ENCODE measurements around the gene MEGF11.

Gene MEGF11

DNA sequence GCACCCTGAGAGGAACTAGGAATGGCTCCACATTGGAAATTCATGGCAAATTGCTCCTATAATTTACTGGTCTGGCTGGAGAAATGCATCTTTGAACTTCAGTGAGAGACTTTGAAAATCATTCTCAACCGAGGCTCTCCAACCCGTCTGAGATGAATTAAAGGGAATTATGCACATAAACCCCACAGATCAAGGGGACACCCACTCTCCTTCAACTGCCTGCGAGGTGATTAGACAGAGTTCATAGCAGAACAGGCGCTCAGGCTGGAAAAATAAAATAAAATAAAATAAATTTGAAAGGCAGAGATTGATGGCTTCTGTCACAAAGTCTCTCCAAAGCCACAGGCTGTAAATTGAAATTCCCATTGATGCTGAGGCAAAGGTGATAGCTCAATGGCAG is 37.7 kb downstream of the MEGF11 start:
- no peak for DNase-seq (ENCODE audit: low read depth in 2 of 2)

DNA sequence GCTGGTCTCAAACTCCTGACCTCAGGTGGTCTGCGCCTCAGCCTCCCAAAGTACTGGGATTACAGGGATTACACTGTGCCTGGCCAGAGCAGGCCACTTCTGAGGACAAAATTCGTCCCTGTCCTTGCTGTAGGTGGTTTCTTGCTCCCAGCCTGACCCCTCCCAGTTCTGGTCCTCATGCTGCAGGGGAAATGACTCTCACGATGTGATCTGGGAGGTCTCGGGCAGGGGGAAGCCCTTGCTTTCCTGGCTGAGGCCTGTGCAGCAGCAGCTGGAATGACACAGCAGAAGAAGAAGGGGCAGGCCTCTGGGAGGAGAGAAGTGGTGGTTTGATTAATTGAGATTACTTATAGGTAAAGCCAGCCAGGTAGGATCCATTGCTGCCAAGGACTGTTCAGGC is 39.3 kb downstream of the MEGF11 start:
- no peak for DNase-seq (ENCODE audit: low read depth in 2 of 2)

DNA sequence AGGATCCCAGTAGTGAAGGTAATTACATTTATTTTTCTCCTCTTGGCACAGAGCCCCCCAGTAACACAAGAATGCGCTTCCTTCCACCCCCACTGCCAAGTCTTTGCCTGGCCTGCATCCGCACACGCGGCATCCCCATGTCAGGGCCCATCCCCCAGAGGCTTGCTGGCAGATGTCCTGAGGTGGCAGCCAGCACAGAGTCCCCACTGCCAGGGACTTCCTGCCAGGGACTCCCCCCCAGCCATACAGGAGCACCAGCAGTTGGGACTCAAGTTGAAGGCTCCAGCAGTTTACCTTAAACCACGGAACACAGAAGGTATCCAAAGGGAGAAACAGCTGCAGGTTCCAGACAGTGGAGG is 41.0 kb downstream of the MEGF11 start:
- no peak for DNase-seq (ENCODE audit: low read depth in 2 of 2)

DNA sequence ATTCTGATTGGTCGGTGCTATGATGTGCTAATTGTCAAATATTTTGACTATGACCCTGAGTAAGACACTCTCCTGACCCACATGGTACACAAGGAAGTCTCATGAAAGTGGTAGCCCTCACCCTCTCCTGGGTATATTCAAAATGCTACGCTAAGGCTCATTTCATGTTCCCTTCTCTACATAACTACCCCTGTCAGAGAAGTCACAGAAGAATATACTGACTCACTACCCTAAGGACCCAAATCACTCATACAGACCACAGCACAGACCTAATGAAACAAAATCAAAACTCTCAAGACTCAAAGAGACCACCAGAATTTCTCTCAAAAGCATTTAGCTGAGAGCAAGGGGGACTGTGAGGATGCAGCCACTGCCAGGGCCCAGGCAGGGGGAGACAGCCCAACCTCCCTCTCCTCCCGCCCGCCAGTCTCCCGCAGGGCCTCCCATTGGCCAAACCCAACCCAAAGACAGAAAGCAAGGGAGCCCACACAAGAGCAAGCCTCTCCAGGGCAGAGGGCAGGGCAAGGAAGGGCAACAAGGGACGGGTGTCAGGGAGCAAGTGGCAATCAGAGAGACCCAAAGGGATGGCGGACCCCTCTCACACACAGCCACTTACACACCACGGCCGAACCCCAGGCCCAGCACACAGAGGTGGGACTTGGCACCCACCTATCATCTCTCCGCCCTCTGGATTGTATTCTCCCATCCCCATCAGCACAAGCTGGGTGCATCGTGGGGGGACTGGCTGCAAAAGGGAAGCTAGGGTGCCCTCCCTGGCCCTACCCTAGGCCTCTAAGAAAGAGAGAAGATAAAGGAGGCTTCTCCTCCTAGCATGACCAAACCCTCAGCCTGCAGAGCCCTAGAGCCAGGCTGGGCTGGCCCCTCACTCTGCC is 41.6 kb downstream of the MEGF11 start:
- no peak for DNase-seq (ENCODE audit: low read depth in 2 of 2)

DNA sequence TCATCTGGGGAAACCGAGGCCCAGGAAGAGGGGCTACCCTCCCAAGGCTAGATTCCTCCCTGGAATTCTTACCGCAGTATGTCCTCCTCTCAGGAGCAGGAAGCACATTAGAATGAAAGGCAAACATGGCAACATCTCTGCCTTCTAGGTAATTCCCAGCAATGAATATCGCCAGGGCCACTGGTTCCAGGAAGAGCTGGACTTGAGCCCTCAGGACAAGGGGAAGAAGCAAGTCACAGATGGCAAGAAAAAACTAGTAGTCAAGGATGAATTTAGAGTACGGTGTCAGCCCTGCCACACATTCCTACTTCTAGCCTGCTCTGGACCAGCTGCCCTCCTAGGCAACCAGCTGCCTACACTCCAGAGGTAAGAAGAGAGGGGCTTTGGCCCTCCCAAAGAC is 42.9 kb downstream of the MEGF11 start:
- no peak for DNase-seq (ENCODE audit: low read depth in 2 of 2)

DNA sequence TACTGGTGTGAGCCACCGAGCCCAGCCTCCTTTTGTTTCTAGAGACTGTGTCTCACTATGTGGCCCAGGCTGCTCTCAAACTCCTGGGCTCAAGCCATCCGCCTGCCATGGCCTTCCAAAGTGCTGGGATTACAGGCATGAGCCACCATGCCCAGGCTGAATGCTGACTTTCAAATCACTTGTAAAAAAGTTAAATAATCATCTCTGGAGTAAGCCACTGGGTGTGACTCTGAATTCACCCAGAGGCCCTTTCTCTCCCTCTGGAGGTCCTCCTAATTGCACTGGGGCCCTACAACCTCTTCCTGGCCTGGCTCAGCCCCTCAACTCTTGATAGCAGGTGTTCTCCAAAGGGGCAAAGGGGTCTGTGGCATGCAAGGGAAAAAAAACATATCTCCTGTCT is 54.8 kb downstream of the MEGF11 start:
- no peak for DNase-seq (ENCODE audit: low read depth in 2 of 2)

DNA sequence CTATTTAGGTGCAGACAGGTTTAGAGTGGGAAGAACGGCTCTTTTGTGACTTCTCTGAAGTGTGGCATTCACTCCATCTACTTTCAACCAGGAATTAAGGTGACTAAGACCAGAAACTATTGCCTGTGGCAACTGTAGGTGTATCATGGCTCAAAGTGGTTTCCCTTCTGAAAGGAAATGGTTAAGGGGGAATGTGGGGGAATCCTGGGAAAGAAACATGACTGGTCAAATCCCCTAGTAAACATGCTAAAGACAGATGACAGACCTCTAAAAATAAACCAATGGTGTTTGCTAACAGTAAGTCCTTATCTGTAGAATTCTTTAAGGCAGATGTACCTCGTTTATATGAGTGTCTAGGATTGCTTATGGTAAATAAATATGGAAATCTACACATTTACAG is 56.9 kb downstream of the MEGF11 start:
- no peak for DNase-seq (ENCODE audit: low read depth in 2 of 2)

DNA sequence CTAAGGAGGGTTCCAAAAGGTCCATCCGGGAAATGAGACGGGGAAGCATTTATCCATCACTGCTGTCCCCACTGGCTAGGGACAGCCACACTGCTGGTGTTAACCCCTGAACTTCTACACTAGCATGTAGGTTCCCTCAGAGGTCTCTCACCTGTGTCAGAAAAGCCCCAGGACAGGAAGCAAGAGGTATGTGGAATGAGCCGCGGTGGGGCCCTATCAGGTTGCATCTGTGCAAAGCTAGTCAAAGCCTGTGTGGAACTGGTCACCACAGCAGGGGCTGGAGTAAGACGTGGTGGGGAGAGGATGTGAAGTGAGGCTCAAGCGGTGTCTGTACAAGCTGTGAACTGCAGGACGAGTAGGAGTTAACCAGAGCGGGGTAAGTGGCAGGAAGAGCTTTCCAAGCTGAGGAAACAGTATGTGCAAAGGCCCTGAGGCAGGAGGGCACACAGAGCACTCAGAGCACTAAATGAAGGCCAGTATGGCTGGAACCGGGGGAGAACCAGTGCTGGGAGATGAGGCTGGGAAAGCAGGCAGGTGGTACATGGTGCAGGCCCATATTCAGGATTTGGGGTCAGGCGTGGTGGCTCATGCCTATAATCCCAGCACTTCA is 57.8 kb downstream of the MEGF11 start:
- no peak for DNase-seq (ENCODE audit: low read depth in 2 of 2)

DNA sequence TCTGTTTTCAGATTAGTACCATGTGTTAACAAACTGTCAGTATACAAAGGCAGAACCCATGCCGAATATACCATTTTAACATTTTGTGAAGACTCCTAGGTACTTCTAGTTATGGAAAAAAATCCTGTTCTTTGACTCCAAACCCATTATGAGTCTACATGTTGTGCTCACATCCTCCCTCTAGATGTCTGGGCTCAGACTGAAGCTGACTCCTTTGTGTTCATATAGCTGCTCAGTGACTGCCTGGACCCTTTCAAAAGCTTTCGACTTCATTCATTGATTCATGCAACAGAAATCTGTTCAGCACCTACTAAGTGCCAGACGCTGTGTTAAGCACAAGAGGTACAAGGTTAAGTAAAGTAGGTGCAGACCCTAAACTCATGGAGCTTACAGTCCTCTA is 60.5 kb downstream of the MEGF11 start:
- DNase-seq (ENCODE audit: low read depth in 2 of 2): no peak

DNA sequence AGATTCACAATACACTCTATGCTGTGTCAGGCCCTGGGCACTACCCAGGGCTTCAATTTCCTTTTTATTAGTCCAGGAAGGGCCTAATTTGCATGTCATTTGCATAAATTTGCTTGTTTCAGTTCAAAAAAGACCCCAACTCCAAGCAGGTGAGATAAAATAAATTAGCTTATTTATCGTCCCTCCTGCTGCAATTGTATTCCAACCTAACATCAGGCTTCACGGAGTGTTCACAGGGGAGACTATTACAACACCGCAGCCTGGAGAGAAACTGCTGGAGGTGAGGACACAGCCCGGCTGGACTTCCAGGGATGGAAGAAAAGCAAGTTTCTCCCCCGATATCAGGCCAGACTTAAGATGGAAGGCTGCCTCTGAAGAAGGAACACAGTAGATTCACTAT is 62.8 kb downstream of the MEGF11 start:
- no peak for DNase-seq (ENCODE audit: low read depth in 2 of 2)

DNA sequence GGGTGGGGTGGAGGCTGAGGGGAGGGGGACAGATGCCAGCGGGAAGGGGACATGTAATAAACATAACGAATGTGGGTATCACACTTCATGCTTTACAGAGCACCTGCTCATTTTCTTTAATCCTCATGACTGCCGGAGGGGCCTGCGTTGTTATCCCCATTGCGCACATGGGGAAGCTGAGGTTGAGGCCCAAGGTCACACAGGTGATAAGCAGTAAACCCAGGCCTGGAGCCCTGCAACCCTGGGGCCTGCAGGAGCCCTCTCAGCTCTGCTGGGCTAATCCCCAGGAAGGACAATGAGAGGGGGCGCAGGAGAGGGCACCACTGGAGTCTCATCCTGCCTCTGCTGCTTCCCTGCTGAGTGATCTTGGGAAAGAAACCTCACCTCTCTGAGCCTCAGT is 64.3 kb downstream of the MEGF11 start:
- DNase-seq (ENCODE audit: low read depth in 2 of 2): no peak

DNA sequence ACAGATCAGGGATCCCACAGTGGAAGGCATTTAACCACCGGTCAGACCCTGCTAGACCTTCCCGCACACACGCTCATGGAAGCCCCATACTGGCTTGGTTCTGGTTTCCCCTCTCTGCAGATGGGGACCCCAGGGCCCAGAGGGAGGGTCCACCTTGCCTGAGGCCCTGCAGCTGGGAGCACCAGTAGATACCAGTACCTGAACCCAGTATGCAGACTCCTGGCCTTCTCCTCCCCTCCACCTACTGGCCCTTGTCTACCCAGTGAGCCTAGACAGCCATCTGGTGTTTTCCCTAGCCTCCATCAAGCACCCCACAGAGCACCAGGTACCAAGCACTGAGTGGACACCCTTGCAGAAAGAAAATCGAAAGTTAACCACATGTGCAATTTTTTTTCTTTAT is 65.1 kb downstream of the MEGF11 start:
- DNase-seq (ENCODE audit: low read depth in 2 of 2): no peak

DNA sequence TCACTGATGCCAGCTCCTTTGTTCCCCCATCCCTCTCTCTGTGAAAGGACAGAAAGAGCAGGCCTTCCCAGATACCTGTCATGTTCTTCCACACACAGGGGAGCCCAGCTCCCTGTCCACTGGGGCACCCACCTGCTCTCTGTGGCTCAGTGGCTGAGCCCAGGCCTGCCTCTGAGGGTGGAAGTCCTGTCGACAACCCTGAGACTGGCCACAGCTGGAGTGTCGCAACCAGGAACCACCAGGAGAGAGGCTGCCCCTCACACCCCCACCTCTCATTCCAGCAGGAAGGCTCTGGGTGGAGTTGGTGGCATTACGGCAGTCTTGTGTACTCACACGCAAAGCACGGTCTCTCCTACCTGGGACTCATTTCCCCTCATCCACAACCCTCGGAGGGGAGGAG is 66.3 kb downstream of the MEGF11 start:
- no peak for DNase-seq (ENCODE audit: low read depth in 2 of 2)

DNA sequence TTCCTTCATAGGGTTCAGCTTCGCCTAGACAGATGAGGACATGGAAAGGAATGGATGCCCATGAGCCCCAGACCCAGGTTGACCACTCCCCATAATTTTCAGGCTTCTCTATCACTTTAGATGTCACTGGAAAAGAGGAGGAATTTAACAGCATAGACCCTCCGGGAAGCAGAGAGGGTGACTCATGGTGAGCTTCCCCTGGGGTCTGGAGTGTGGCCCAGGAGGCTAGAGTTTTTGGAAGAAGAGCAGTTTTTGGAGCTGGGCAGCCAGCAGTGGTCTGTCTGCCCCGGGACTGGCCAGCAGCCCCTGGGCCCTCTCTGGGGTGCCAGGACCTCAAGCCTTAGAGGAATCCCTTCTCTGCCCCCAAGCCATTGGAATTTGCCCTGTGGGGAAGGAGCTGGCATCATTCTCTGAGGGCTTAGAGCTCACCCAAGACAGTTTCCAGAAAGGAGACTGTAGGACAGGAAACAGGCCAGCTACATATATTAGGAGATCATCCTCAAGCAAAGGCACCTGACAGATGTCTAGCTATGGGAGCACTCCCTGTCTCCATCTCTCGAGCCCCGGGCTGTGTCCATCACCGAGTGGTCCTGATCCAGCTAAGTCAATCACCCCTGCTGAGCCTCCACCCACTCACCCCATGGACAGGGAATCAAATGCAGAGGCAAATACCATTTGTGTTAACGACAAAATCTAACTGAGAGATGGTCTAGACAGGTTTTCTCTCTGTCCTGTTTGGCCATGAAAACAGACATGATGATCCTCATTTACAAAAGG is 67.3 kb downstream of the MEGF11 start:
- no peak for DNase-seq (ENCODE audit: low read depth in 2 of 2)

DNA sequence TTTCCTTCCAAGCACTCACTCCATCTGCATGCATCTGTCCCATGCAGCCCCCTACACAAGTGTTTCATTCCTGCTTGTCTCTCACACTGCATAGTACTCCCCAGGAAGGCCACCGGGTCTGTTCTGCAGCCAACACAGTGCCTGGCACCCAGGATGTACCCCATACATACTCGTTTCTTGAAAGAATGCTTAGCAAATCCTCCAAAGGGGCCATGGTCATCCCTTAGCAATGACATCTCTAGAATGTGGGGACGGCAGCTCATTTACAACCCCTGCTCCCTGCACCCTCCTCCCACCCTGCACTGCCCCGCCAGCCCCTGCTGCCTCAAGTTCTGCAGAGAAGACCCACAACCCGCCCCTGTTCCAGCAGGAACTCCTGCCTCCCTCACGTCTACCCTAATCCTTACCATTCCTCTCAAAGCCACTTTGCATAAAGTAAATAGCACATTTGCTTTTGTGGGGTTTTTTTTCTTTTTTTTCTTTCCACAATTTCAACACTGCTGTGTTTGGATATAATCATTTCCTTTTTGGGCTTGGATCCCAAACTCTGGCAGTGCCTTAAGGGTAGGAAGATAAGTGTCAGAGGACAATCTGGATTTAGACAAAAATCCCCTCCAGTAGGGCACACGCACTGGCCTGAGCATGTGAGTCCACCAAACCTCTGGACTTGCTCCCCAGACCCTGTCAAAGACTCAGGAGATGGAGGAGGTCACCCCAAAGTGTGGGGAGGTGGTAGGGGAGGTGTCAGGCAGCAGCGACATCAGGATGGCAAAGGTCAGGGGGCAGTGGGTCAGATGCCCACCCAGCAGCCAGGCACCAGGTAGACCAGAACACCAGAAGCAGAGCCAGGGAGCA is 68.4 kb downstream of the MEGF11 start:
- no peak for DNase-seq (ENCODE audit: low read depth in 2 of 2)

DNA sequence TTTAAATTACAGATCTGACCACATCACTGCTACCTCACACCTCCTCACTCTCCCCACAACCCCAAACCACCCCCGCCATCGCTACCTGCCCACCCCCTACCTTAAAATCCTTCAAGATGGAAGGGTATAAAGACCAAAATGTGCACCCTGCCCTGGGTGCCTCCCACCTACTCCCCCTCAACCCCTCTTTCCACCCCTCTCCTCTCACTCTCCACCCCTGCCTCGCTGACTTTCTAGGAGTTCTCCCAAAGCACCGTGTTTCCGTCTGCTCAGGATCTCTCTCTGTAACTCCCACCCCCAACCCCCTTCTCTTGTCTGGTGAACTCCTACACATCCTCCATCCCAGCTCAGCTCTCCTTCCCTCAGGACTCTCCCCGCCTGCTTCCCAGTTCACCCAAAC is 69.1 kb downstream of the MEGF11 start:
- DNase-seq (ENCODE audit: low read depth in 2 of 2): no peak

DNA sequence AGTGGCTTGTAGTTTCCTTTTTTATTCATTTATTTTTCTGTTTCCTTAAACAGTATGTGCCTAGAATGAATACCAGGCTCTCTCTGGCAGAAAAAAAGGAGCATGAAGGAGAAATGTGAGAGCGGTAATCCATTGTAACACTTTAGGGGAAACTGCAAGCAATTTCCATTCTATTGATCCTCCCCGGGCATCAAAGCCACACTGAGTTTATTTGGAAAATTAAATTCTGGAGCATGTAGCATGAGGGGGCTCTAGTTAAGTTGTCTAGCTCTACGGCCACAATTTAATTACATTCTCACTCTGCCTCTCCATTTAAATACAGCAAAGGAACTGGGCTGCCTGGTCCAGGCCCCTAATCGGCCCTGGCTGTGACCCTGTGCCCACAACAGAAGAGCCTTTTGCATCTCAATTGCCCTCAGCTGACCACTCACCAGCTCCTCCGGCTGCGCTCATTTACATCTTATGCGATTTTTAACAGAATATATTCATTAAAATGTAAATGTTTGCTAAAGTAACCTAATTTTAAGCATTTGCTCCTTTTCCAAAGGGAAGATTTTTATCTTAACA is 72.9 kb downstream of the MEGF11 start:
- DNase-seq (ENCODE audit: low read depth in 2 of 2): no peak

DNA sequence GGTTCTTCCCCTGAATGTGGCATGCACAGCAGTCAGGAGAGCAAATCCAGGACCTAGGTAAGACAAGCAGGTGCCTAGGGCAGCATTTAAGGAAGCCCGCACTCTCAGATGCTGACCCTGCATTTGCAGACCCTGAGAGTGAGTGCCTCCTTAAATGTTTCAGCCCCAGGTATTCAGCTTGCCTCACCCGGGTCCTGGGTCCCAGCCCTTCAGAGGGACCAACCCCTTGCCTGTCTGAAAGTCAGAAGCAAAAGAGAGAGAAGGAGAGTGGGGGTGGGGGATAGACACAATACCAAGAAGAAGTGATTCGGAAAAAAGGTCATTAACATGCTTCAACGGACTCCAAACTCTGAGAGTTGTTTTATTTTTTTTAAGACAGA is 75.0 kb downstream of the MEGF11 start:
- DNase-seq (ENCODE audit: low read depth in 2 of 2): no peak

DNA sequence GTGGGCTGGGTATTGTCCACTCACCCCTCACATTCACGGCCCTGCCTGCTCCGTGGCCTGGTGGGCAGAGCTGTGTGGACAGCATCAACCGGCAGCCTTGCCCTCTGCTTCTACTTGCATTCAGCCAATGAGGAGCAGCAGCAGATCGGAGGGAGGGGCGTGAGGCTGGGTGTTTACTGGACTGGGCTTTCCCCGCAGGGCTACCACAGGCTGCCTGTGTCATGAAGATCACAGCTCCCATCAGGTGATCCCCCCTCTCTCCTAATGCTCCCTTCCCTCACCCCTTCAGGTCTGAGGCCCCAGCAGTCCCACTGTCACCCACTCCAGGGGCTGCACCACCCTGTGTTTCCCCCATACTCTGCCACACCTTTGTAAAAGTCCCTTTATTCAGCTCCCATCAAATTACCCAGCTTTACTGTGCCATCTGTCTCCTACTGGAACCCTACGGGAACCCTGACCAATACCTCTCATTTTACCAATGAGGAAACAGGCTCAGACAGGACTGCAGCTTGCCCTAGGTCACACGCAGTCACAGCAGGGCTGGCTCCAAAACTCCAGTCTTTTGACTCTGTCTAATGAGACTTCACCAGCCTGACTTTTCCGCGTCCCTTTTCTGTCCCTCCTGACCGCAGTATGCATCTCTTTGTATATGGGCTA is 81.1 kb downstream of the MEGF11 start:
- DNase-seq (ENCODE audit: low read depth in 2 of 2): no peak

DNA sequence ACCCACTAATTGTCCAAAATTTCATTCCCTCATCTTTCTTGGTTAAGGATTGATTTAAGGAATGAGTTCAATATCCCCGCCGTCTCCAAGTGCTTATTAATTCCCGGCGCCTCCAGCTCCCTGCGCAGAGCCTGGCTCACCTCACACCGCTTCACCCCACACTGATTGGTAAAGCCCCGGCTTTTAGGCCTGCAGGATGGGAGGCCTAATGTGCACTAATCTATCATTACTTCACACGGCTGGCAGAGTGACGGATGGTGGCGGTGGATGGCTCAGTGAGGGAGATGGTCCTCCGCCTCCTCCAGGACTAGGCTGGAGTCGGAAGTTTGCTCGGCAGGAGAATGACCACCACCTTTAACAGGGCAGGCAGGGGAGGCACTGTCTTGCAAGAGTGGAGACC is 81.7 kb downstream of the MEGF11 start:
- no peak for DNase-seq (ENCODE audit: low read depth in 2 of 2)

DNA sequence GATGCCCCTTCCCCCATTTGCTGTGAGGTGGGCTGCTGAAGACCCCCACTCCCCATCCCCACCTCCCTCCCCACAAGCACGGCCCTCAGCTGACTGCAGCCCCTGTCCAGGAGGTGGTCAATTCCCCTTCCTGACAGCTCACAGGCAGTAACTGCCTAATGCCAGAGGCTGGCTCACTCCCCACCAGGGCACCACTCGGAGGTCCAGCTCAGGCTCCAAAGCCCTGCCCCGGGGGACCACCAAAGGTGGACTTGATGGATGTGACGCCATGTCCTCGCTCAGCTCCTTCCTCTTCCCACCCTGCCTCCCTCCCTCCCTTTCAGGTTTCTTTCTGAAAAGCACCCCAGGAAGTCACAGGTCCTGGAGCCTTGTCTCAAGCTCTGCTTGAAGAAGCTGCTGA is 82.8 kb downstream of the MEGF11 start:
- no peak for DNase-seq (ENCODE audit: low read depth in 2 of 2)
